Femur (tissue), 1 donor: ENCODE measurements around the gene PRKAB2.
"Not testable (repeated sequence)": the region's sequence is repeated elsewhere in the genome, so short reads cannot be mapped to it uniquely, and the experiment has no call there.

Experiments used
- DNase-seq: peaks from one replicate; pipeline ENCODE4 v3.0.0-alpha.2; 2017

The PRKAB2 gene

DNA sequence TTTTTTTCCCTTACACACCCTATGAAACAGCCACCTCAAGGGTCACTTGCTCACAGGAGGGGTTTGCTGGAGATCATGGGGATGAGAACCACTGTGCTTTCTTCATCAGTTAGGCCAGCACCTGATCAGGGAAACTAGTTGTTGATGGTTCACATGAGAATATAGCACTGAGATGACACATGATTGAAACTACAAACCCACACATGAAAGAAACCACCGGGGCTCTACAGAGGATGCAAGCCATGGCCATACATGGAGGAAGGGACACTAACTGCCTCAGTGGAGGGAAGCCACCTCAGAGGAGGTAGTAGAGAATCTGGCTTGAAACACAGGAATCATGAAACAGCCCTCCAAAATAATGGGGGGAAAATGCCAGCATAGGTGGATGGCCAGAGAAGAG lies 63.2 kb downstream of the PRKAB2 start:
- no peak for DNase-seq

GRCh38 chr1:147106407-147106881 lies 65.8 kb downstream of the PRKAB2 start:
- DNase-seq: not testable (repeated sequence)

GRCh38 chr1:147105909-147106308 lies 66.4 kb downstream of the PRKAB2 start:
- no peak for DNase-seq
